ENCODE data around the gene JMJD4. TPM values are rescaled to one million over a fixed set of nuclear protein-coding genes. Genes with fewer than 3 reads are reported as not detected.

Gene JMJD4
- total and polyA plus RNA-seq, 2 experiments from 2014 or later = 11.5 to 17.7 TPM

DNA sequence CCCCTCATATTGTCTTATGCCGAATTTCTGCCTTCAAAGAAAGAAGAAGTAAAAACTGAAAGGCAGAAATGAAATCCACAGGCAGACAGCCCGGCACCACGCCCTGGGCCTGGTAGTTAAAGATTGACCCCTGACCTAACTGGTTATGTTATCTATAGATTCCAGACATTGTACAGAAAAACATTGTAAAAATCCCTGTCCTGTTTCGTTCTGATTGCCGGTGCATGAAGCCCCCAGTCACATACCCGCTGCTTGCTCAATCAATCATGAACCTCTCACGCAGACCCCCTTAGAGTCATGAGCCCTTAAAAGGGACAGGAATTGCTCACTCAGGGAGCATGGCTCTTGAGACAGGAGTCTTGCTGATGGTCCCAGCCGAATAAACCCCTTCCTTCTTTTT, 49.3 kb downstream of the JMJD4 start (continued):
- TF ChIP-seq, protein P1, sequence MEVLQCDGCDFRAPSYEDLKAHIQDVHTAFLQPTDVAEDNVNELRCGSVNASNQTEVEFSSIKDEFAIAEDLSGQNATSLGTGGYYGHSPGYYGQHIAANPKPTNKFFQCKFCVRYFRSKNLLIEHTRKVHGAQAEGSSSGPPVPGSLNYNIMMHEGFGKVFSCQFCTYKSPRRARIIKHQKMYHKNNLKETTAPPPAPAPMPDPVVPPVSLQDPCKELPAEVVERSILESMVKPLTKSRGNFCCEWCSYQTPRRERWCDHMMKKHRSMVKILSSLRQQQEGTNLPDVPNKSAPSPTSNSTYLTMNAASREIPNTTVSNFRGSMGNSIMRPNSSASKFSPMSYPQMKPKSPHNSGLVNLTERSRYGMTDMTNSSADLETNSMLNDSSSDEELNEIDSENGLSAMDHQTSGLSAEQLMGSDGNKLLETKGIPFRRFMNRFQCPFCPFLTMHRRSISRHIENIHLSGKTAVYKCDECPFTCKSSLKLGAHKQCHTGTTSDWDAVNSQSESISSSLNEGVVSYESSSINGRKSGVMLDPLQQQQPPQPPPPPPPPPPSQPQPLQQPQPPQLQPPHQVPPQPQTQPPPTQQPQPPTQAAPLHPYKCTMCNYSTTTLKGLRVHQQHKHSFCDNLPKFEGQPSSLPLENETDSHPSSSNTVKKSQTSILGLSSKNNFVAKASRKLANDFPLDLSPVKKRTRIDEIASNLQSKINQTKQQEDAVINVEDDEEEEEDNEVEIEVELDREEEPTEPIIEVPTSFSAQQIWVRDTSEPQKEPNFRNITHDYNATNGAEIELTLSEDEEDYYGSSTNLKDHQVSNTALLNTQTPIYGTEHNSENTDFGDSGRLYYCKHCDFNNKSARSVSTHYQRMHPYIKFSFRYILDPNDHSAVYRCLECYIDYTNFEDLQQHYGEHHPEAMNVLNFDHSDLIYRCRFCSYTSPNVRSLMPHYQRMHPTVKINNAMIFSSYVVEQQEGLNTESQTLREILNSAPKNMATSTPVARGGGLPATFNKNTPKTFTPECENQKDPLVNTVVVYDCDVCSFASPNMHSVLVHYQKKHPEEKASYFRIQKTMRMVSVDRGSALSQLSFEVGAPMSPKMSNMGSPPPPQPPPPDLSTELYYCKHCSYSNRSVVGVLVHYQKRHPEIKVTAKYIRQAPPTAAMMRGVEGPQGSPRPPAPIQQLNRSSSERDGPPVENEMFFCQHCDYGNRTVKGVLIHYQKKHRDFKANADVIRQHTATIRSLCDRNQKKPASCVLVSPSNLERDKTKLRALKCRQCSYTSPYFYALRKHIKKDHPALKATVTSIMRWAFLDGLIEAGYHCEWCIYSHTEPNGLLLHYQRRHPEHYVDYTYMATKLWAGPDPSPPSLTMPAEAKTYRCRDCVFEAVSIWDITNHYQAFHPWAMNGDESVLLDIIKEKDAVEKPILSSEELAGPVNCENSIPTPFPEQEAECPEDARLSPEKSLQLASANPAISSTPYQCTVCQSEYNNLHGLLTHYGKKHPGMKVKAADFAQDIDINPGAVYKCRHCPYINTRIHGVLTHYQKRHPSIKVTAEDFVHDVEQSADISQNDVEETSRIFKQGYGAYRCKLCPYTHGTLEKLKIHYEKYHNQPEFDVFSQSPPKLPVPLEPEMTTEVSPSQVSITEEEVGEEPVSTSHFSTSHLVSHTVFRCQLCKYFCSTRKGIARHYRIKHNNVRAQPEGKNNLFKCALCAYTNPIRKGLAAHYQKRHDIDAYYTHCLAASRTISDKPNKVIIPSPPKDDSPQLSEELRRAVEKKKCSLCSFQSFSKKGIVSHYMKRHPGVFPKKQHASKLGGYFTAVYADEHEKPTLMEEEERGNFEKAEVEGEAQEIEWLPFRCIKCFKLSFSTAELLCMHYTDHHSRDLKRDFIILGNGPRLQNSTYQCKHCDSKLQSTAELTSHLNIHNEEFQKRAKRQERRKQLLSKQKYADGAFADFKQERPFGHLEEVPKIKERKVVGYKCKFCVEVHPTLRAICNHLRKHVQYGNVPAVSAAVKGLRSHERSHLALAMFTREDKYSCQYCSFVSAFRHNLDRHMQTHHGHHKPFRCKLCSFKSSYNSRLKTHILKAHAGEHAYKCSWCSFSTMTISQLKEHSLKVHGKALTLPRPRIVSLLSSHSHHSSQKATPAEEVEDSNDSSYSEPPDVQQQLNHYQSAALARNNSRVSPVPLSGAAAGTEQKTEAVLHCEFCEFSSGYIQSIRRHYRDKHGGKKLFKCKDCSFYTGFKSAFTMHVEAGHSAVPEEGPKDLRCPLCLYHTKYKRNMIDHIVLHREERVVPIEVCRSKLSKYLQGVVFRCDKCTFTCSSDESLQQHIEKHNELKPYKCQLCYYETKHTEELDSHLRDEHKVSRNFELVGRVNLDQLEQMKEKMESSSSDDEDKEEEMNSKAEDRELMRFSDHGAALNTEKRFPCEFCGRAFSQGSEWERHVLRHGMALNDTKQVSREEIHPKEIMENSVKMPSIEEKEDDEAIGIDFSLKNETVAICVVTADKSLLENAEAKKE (CRISPR knock-in tag; IDR thresholded peaks at IDR 0.05) = no peak
- TF ChIP-seq, protein P2, sequence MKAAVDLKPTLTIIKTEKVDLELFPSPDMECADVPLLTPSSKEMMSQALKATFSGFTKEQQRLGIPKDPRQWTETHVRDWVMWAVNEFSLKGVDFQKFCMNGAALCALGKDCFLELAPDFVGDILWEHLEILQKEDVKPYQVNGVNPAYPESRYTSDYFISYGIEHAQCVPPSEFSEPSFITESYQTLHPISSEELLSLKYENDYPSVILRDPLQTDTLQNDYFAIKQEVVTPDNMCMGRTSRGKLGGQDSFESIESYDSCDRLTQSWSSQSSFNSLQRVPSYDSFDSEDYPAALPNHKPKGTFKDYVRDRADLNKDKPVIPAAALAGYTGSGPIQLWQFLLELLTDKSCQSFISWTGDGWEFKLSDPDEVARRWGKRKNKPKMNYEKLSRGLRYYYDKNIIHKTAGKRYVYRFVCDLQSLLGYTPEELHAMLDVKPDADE (IDR thresholded peaks at IDR 0.05) = no peak
- no peak for TF ChIP-seq CREB1 (CRISPR knock-in tag; IDR thresholded peaks at IDR 0.05; ENCODE audit: low read depth)

Other genes starting within 250 kb of the JMJD4 start
- gene ZNF678, start 171.7 kb downstream of the JMJD4 start, total RNA-seq (2014; rRNA removed; shearing (Covaris generic)) = 45.9 and 60.0 TPM in 2 replicates
- 8.2 and 8.6 TPM in 2 replicates for gene ZNF678, start 171.7 kb downstream of the JMJD4 start, polyA plus RNA-seq (2016; fragmentation: Nextera tagmentation; extraction: Ambion mirVana)
- 48.0 and 51.8 TPM in 2 replicates for gene SNAP47, start 133 bp upstream of the JMJD4 start, total RNA-seq (2014; rRNA removed; shearing (Covaris generic))
- gene SNAP47, start 133 bp upstream of the JMJD4 start, polyA plus RNA-seq (2016; fragmentation: Nextera tagmentation; extraction: Ambion mirVana) = 17.8 and 19.5 TPM in 2 replicates
- gene PRSS38, start 80.4 kb upstream of the JMJD4 start, total RNA-seq (2014; rRNA removed; shearing (Covaris generic)) = not detected in 2 replicates
- not detected in 2 replicates for gene PRSS38, start 80.4 kb upstream of the JMJD4 start, polyA plus RNA-seq (2016; fragmentation: Nextera tagmentation; extraction: Ambion mirVana)
- gene WNT9A, start 212.6 kb upstream of the JMJD4 start, total RNA-seq (2014; rRNA removed; shearing (Covaris generic)) = 1.8 and 2.0 TPM in 2 replicates
- gene WNT9A, start 212.6 kb upstream of the JMJD4 start, polyA plus RNA-seq (2016; fragmentation: Nextera tagmentation; extraction: Ambion mirVana) = 0.06 and 0.07 TPM in 2 replicates

Measured in GM23338 (cell line).